GM12878 (cell line): ENCODE data around the gene RNF7.

ENCODE experiments used
- CBFB ChIP-seq: IDR thresholded peaks from 2 replicates; pipeline ENCODE4 v1.6.1; 2016; ENCODE audit warnings: antibody characterized with exemption, low read depth
- CHD2 ChIP-seq: IDR thresholded peaks from 2 replicates; pipeline ENCODE4 v1.6.1; 2011; ENCODE audit warnings: low read depth, low read length, improper control_type of control experiment, borderline replicate concordance
- CTCF ChIP-seq, 3 experiments: IDR thresholded peaks in 2 of 3; conservative IDR thresholded peaks in 1 of 3; 2 replicates each; pipeline ENCODE4 v1.5.1; 2011; ENCODE audit warnings: low read depth in 3 of 3, low read length in 3 of 3, mild to moderate bottlenecking in 3 of 3, control low read depth in 2 of 3, moderate library complexity in 2 of 3, inconsistent platforms in 1 of 3, mixed read lengths in 1 of 3; ENCODE audit not compliant: control insufficient read depth in 2 of 3, insufficient read depth in 1 of 3; ENCODE audit errors: extremely low read depth in 1 of 3
- ESRRA ChIP-seq: IDR thresholded peaks from 2 replicates; pipeline ENCODE4 v1.6.1; 2012; ENCODE audit warnings: mild to moderate bottlenecking, low read length, improper control_type of control experiment
- MAX ChIP-seq: IDR thresholded peaks from 2 replicates; pipeline ENCODE4 v1.6.1; 2012; ENCODE audit warnings: low read depth, low read length, improper control_type of control experiment
- MTA2 ChIP-seq: fragments of 450-650 bp; IDR thresholded peaks from 2 replicates; pipeline ENCODE4 v1.6.1; 2016; ENCODE audit warnings: low read depth, mild to moderate bottlenecking, moderate library complexity
- NR2F1 ChIP-seq: fragments of 450-650 bp; conservative IDR thresholded peaks from 2 replicates; pipeline ENCODE4 v1.6.1; 2017; ENCODE audit warnings: mild to moderate bottlenecking
- PAX5 ChIP-seq: IDR thresholded peaks from 2 replicates; pipeline ENCODE4 v1.6.1; 2011; ENCODE audit warnings: low read depth, low read length, borderline replicate concordance
- POLR2AphosphoS5 ChIP-seq: IDR thresholded peaks from 2 replicates; pipeline ENCODE4 v1.6.1; 2011; ENCODE audit warnings: mild to moderate bottlenecking, low read length, inconsistent platforms
- SIN3A ChIP-seq: IDR thresholded peaks from 2 replicates; pipeline ENCODE4 v1.6.1; 2012; ENCODE audit warnings: low read depth, low read length, improper control_type of control experiment
- STAT1 ChIP-seq: fragments of 450-650 bp; conservative IDR thresholded peaks from 2 replicates; pipeline ENCODE4 v1.6.1; 2014; ENCODE audit warnings: antibody characterized with exemption, mild to moderate bottlenecking
- ZNF687 ChIP-seq: fragments of 450-650 bp; IDR thresholded peaks from 2 replicates; pipeline ENCODE4 v1.6.1; 2017; ENCODE audit warnings: mild to moderate bottlenecking, moderate library complexity

- TF ChIP-seq CHD2, result no peak
- no peak for TF ChIP-seq SIN3A
- no peak for TF ChIP-seq CTCF (IDR thresholded peaks at IDR 0.05 in 2 of 3, conservative IDR thresholded peaks at IDR 0.05 in 1 of 3; ENCODE audit: control insufficient read depth in 2 of 3, extremely low read depth in 1 of 3, insufficient read depth in 1 of 3, low read depth in 3 of 3, low read length in 3 of 3)
- TF ChIP-seq POLR2AphosphoS5, result no peak
- no peak for TF ChIP-seq ESRRA
- no peak for TF ChIP-seq PAX5
- TF ChIP-seq NR2F1, result no peak
- TF ChIP-seq STAT1, result no peak
- TF ChIP-seq ZNF687, result no peak
- no peak for TF ChIP-seq MAX
- no peak for TF ChIP-seq CBFB
- TF ChIP-seq MTA2, result no peak
Measured at GRCh38 chr3:141776376-141776775, 38.3 kb downstream of the RNF7 start.
